Measurements from ENCODE around the gene SPEG. TPM values are rescaled to one million over a fixed set of nuclear protein-coding genes. Genes with fewer than 3 reads are reported as not detected.

Gene SPEG
- total and polyA plus RNA-seq, 2 of the 13 experiments (the other 11 are each of a cell fraction or from before 2014, with no cell fraction given), result 0.18 to 0.24 TPM

GRCh38 chr2:219545943-219546352, 111.3 kb downstream of the SPEG start (continued):
- no peak for TF ChIP-seq SUZ12 (IDR thresholded peaks at IDR 0.05; ENCODE audit: low read depth, low read length)
- TF ChIP-seq ZNF335 (CRISPR knock-in tag; IDR thresholded peaks at IDR 0.05), result peak; percentile 67; the same call in 1 of the 2 replicates
- peak; percentile 78 for TF ChIP-seq ESRRA (CRISPR knock-in tag; IDR thresholded peaks at IDR 0.05; ENCODE audit: low read depth)
- TF ChIP-seq RXRA (CRISPR knock-in tag; IDR thresholded peaks at IDR 0.05), result peak; percentile 69; the same call in 1 of the 2 replicates
- TF ChIP-seq ZNF17 (CRISPR knock-in tag; IDR thresholded peaks at IDR 0.05), result no peak
- TF ChIP-seq STAT6 (CRISPR knock-in tag; IDR thresholded peaks at IDR 0.05; ENCODE audit: borderline replicate concordance), result 0 out of 2 replicates have a peak, but pooled peaks have one; percentile 30
- TF ChIP-seq ISL2 (CRISPR knock-in tag; IDR thresholded peaks at IDR 0.05), result no peak
- no peak for TF ChIP-seq SNAPC2 (CRISPR knock-in tag; IDR thresholded peaks at IDR 0.05)
- TF ChIP-seq DNMT1 (CRISPR knock-in tag; IDR thresholded peaks at IDR 0.05), result no peak
- TF ChIP-seq ARNTL (CRISPR knock-in tag; IDR thresholded peaks at IDR 0.05), result no peak
- TF ChIP-seq THRA (CRISPR knock-in tag; IDR thresholded peaks at IDR 0.05; ENCODE audit: borderline replicate concordance), result peak; percentile 66; the same call in 1 of the 2 replicates
- peak; percentile 82 for TF ChIP-seq MAZ (IDR thresholded peaks at IDR 0.05; ENCODE audit: borderline replicate concordance, low read depth, low read length)
- peak; percentile 70; the same call in 1 of the 2 replicates for TF ChIP-seq MAZ (CRISPR knock-in tag; IDR thresholded peaks at IDR 0.05; ENCODE audit: low read depth)
- TF ChIP-seq MXI1 (IDR thresholded peaks at IDR 0.05; ENCODE audit: borderline replicate concordance, low read depth, low read length), result peak; percentile 55; the same call in 1 of the 3 replicates
- TF ChIP-seq ZNF770 (CRISPR knock-in tag; IDR thresholded peaks at IDR 0.05), result peak; percentile 46; the same call in 1 of the 2 replicates
- TF ChIP-seq ZNF772 (CRISPR knock-in tag; IDR thresholded peaks at IDR 0.05), result peak; percentile 52
- no peak for TF ChIP-seq ZNF879 (CRISPR knock-in tag; IDR thresholded peaks at IDR 0.05)
- TF ChIP-seq ZNF878 (CRISPR knock-in tag; IDR thresholded peaks at IDR 0.05), result peak; percentile 93
- TF ChIP-seq FOXC1 (CRISPR knock-in tag; IDR thresholded peaks at IDR 0.05; ENCODE audit: borderline replicate concordance), result no peak
- 0 out of 2 replicates have a peak, but pooled peaks have one; percentile 83 for TF ChIP-seq ZNF710 (CRISPR knock-in tag; IDR thresholded peaks at IDR 0.05; ENCODE audit: borderline replicate concordance)
- no peak for TF ChIP-seq PITX1 (CRISPR knock-in tag; IDR thresholded peaks at IDR 0.05)
- no peak for TF ChIP-seq ZNF570 (CRISPR knock-in tag; IDR thresholded peaks at IDR 0.05; ENCODE audit: borderline replicate concordance)
